ENCODE data around the gene TBC1D17. TPM values are rescaled to one million over a fixed set of nuclear protein-coding genes. Genes with fewer than 3 reads are reported as not detected.
"Not testable (repeated sequence)": the region's sequence is repeated elsewhere in the genome, so short reads cannot be mapped to it uniquely, and the experiment has no call there.

The TBC1D17 gene
- total RNA-seq, 2 donors from 2014 or later: 27.9 to 31.7 TPM

DNA sequence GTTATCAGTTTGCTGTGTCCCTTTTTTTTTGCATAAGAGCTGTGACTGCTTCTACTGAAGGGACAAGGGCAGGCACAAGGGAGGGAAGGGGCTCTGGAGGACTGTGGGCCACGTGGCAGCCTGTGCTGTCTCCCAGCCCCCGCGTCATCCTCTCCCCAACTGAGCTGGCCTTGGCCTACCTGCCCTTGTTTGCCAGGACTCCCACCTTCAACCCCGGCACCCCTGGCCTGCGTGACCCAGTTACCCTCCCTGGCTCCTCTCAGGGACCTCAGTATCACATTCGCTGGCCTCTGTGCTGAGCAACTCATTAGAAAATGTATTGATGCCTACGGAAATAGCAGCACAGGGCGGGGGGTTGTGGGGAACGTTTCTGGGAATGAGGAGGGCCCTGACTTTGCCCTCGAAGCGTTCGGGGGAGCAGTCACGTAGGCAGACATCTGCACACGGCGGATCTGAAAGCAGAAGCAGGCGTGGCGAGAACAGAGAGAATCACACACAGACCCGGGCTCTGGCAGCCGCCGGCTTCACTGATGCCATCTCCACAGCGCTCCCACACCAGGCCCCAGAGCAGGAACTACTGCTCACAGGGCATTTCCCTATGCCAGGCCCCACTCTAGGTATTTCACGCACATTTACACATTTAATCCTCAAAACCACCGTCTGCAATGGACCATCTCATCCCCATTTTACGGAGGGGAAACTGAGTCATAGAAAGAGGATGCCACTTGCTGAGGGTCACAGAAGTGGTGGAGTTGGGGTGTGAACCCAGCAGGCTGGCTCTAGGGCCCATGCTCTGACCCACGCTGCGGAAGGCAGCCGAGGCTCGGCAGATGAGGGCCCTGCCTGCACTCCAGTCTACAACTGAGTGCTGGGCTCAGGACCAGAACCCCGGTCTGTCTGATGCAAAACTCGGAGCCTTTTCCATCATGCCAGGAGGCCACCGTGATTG is 45.8 kb downstream of the TBC1D17 start:
- ATAC-seq (ENCODE audit: insufficient number of reproducible peaks, low FRiP score, low read depth) (no peak), DNase-seq (ENCODE audit: low spot score) (no peak)
- no peaks in the 10 kb centered on the region for H3K27me3 ChIP-seq (replicated peaks; ENCODE audit: insufficient read depth)
- no peaks in the 10 kb centered on the region for H3K9me3 ChIP-seq
- H3K4me1 ChIP-seq (ENCODE audit: control insufficient read depth in 1 of 2, low read depth in 2 of 2): peaks cover 6 to 17% of the 10 kb centered on the region in 2 donors
- no peak for TF ChIP-seq CTCF (IDR thresholded peaks at IDR 0.05)
- H3K4me3 ChIP-seq: no peak overlapping the region
- peaks cover 19% of the 10 kb centered on the region for H3K36me3 ChIP-seq
- H3K27ac ChIP-seq: no peak overlapping the region

- TF ChIP-seq CTCF (IDR thresholded peaks at IDR 0.05): no peak
- DNase-seq (ENCODE audit: low spot score): no peak
- H3K4me3 ChIP-seq: no peak overlapping the region
- H3K27me3 ChIP-seq (replicated peaks; ENCODE audit: insufficient read depth): no peaks in the 10 kb centered on the region
- peaks cover 19% of the 10 kb centered on the region for H3K36me3 ChIP-seq
- no peak overlapping the region for H3K27ac ChIP-seq
- no peaks in the 10 kb centered on the region for H3K9me3 ChIP-seq
- peaks cover 6 to 18% of the 10 kb centered on the region in 2 donors for H3K4me1 ChIP-seq (ENCODE audit: control insufficient read depth in 1 of 2, low read depth in 2 of 2)
- ATAC-seq (ENCODE audit: insufficient number of reproducible peaks, low FRiP score, low read depth): no peak
Observed at GRCh38 chr19:49924004-49924880, 46.7 kb downstream of the TBC1D17 start.

- Histone ChIP-seq H3K4me1 (ENCODE audit: control insufficient read depth in 1 of 2, low read depth in 2 of 2) (peaks cover 6 to 18% of the 10 kb centered on the region in 2 donors), H3K36me3 (peaks cover 19% of the 10 kb centered on the region)
- H3K27ac ChIP-seq; ATAC-seq (ENCODE audit: insufficient number of reproducible peaks, low FRiP score, low read depth); H3K27me3 ChIP-seq (replicated peaks; ENCODE audit: insufficient read depth); H3K4me3 ChIP-seq; H3K9me3 ChIP-seq; DNase-seq (ENCODE audit: low spot score): not testable (repeated sequence)
Observed at GRCh38 chr19:49924881-49925210, 47.3 kb downstream of the TBC1D17 start.

DNA sequence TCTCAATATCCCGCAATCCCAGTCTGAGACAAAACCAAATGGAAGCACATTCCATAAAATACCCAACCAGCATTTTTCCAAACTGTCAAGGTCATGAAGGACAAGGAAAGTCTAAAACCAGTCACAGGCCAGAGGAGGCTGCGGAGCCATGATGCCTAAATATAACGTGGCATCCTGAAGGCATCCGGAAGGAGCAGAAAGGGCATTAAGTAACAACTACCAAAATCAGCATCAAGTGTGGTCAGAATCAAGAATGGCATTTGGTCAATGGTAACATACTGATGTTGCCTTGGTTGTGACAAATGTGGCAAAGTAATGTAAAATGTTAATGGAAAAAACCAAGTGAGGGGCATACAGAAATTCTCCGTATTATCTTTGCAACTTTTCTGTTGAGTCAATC is 48.0 kb downstream of the TBC1D17 start:
- H3K4me3 ChIP-seq: no peak overlapping the region
- H3K36me3 ChIP-seq: peaks cover 16% of the 10 kb centered on the region
- TF ChIP-seq CTCF (IDR thresholded peaks at IDR 0.05): no peak
- H3K27ac ChIP-seq: no peak overlapping the region
- H3K9me3 ChIP-seq: no peaks in the 10 kb centered on the region
- peaks cover 10 to 25% of the 10 kb centered on the region in 2 donors for H3K4me1 ChIP-seq (ENCODE audit: control insufficient read depth in 1 of 2, low read depth in 2 of 2)
- DNase-seq (ENCODE audit: low spot score): no peak
- no peaks in the 10 kb centered on the region for H3K27me3 ChIP-seq (replicated peaks; ENCODE audit: insufficient read depth)
- no peak for ATAC-seq (ENCODE audit: insufficient number of reproducible peaks, low FRiP score, low read depth)

GRCh38 chr19:49926515-49926914 is 49.0 kb downstream of the TBC1D17 start:
- ATAC-seq (ENCODE audit: insufficient number of reproducible peaks, low FRiP score, low read depth): no peak
- Histone ChIP-seq H3K36me3 (peaks cover 13% of the 10 kb centered on the region), H3K27ac (no peak overlapping the region), H3K27me3 (replicated peaks; ENCODE audit: insufficient read depth) (no peaks in the 10 kb centered on the region), H3K9me3 (no peaks in the 10 kb centered on the region), H3K4me3 (no peak overlapping the region), H3K4me1 (ENCODE audit: control insufficient read depth in 1 of 2, low read depth in 2 of 2) (peaks cover 10 to 25% of the 10 kb centered on the region in 2 donors)
- TF ChIP-seq CTCF (IDR thresholded peaks at IDR 0.05): no peak
- DNase-seq (ENCODE audit: low spot score): no peak

All from thoracic aorta (tissue), 2 donors.